OCI-LY1 (cell line): ENCODE data around the gene CD6.

Experiments used
- H2AFZ ChIP-seq: fragments of 200-600 bp; sonication (generic), shearing (Covaris generic); 2 replicates; pipeline ENCODE4 v1.6.0; 2014; ENCODE audit warnings: antibody characterized with exemption, mild to moderate bottlenecking, low read length
- H3F3A ChIP-seq: fragments of 200-600 bp; sonication (generic), shearing (Covaris generic); 2 replicates; pipeline ENCODE4 v1.6.0; 2014; ENCODE audit warnings: mild to moderate bottlenecking, antibody characterized with exemption, low read length, moderate library complexity; ENCODE audit not compliant: insufficient read depth
- H3K27ac ChIP-seq: fragments of 200-600 bp; sonication (generic); 2 replicates; pipeline ENCODE4 v1.5.1; 2014; ENCODE audit warnings: low read length, mixed run types, mild to moderate bottlenecking, low read depth; ENCODE audit not compliant: poor library complexity, severe bottlenecking
- H3K27me3 ChIP-seq: fragments of 200-600 bp; sonication (generic); 2 replicates; pipeline ENCODE4 v1.6.0; 2014; ENCODE audit warnings: antibody characterized with exemption, mild to moderate bottlenecking, low read length, moderate library complexity; ENCODE audit not compliant: insufficient read depth
- H3K36me3 ChIP-seq: fragments of 200-600 bp; sonication (generic); 2 replicates; pipeline ENCODE4 v1.6.1; 2014; ENCODE audit warnings: mild to moderate bottlenecking, antibody characterized with exemption, low read length, moderate library complexity, mixed read lengths; ENCODE audit not compliant: insufficient read depth
- H3K4me1 ChIP-seq: fragments of 200-600 bp; sonication (generic); 2 replicates; pipeline ENCODE4 v1.5.1; 2014; ENCODE audit warnings: mild to moderate bottlenecking, low read length, moderate library complexity; ENCODE audit not compliant: insufficient read depth, severe bottlenecking
- H3K4me2 ChIP-seq: fragments of 200-600 bp; sonication (generic), shearing (Covaris generic); 2 replicates; pipeline ENCODE4 v1.6.1; 2014; ENCODE audit warnings: low read length
- H3K4me3 ChIP-seq: fragments of 200-600 bp; sonication (generic); 2 replicates; pipeline ENCODE4 v1.5.1; 2014; ENCODE audit warnings: low read length, low read depth, mild to moderate bottlenecking, mixed read lengths; ENCODE audit not compliant: poor library complexity, severe bottlenecking
- H3K79me2 ChIP-seq: fragments of 200-600 bp; shearing (Covaris generic); 2 replicates; pipeline ENCODE4 v1.6.1; 2016; ENCODE audit warnings: mixed run types, low read length, mixed read lengths; ENCODE audit not compliant: insufficient read depth
- H3K9ac ChIP-seq: fragments of 200-600 bp; sonication (generic), shearing (Covaris generic); 2 replicates; pipeline ENCODE4 v1.6.1; 2014; ENCODE audit warnings: mild to moderate bottlenecking, low read length, mixed read lengths
- H3K9me2 ChIP-seq: fragments of 200-600 bp; sonication (generic), shearing (Covaris generic); 2 replicates; pipeline ENCODE4 v1.6.1; 2014; ENCODE audit warnings: low read depth, mild to moderate bottlenecking, low read length, mixed read lengths
- H3K9me3 ChIP-seq: fragments of 200-600 bp; shearing (Covaris generic); 2 replicates; pipeline ENCODE4 v1.6.1; 2014; ENCODE audit warnings: low read length, mixed read lengths
- H4K20me1 ChIP-seq: fragments of 200-600 bp; sonication (generic), shearing (Covaris generic); 2 replicates; pipeline ENCODE4 v1.6.0; 2016; ENCODE audit warnings: mild to moderate bottlenecking, low read length; ENCODE audit not compliant: insufficient read depth
- CTCF ChIP-seq: fragments of 200-600 bp; sonication (generic), shearing (Covaris generic); IDR thresholded peaks from 2 replicates; pipeline ENCODE4 v1.5.1; 2017; ENCODE audit warnings: mild to moderate bottlenecking, antibody characterized with exemption, low read length, moderate library complexity, mixed read lengths
- EZH2 ChIP-seq: fragments of 200-600 bp; sonication (generic), shearing (Covaris generic); IDR thresholded peaks from 2 replicates; pipeline ENCODE4 v1.8.0; 2017; ENCODE audit warnings: borderline replicate concordance, mixed run types, mild to moderate bottlenecking, antibody characterized with exemption, low read length, moderate library complexity, mixed read lengths

CD6 gene

DNA sequence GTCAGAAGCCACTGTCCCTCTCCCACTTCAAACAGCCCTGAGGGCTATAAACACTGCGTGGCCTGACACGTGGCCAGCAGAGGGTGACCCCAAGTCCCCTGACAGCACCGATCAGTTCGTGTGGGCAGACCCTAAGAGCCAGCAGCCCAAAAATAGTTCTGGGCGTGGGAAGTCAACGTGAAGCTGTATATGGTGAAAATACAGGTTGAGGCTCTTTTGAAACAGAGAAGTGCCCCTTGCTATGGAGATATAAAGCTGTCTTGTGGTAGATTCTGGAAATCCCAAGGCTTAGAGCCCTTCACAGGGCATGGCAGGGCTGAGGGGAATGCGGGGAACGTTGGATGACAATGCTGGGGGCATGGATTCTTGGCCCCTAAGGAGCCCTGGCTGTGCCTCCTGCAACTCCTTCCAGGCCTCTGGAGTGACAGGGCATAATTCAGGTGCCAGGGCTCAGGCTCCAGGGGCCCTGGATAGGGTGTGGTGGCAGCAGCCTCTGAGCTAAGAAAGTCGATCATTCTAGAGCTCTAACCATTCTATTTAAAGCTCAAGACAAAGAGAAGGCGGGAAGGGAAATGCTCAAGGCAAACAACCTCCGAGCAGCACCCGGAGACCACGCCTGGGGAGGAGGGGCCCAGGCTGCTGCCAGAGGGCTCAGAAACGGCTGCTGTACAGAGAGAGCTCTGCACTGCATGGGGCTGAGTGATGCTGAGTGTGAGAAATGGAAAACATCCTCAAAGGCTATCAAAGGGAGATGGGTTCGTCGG, 70.5 kb downstream of the CD6 start:
- H3K4me2 ChIP-seq: peak overlapping the region; percentile 52
- no peak overlapping the region for H2AFZ ChIP-seq
- no peaks in the 10 kb centered on the region for H3K79me2 ChIP-seq
- no peaks in the 10 kb centered on the region for H3K27me3 ChIP-seq
- no peaks in the 10 kb centered on the region for H3K9me2 ChIP-seq
- no peaks in the 10 kb centered on the region for H3F3A ChIP-seq
- H3K27ac ChIP-seq: peak overlapping the region; percentile 86
- peak overlapping the region; percentile 65 for H3K9ac ChIP-seq
- no peaks in the 10 kb centered on the region for H4K20me1 ChIP-seq
- no peaks in the 10 kb centered on the region for H3K9me3 ChIP-seq
- peak overlapping the region; percentile 28 for H3K4me3 ChIP-seq
- H3K4me1 ChIP-seq: peaks cover 25% of the 10 kb centered on the region
- TF ChIP-seq CTCF: no peak
- H3K36me3 ChIP-seq: no peaks in the 10 kb centered on the region

DNA sequence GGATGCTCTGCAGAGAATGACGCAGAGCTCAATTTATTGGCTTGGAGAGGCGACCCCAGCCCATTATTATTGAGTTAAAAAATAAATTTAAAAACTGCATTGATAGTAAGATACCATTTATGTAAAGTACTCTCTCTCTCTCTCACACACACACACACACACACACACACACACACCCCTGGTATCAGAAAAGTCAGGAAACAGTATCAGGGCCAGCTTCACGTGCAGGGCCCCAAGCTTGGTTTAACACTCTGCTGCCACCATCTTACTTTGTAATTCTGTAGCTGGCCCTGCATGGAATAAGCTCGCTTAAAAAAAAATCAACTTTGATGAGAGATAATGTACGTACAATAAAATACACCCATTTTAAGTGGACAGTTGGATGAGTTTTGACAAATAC, 71.1 kb downstream of the CD6 start:
- H3K9ac ChIP-seq: no peak overlapping the region; the same call in 1 of the 2 replicates
- peaks cover 25% of the 10 kb centered on the region for H3K4me1 ChIP-seq
- H3K79me2 ChIP-seq: no peaks in the 10 kb centered on the region
- H3K4me2 ChIP-seq: peak overlapping the region; percentile 52
- no peaks in the 10 kb centered on the region for H3K27me3 ChIP-seq
- no peaks in the 10 kb centered on the region for H3K9me2 ChIP-seq
- peak overlapping the region; percentile 86 for H3K27ac ChIP-seq
- H3K36me3 ChIP-seq: no peaks in the 10 kb centered on the region
- peak overlapping the region; percentile 24 for H3K4me3 ChIP-seq
- TF ChIP-seq EZH2 (no peak), CTCF (no peak)
- no peaks in the 10 kb centered on the region for H3K9me3 ChIP-seq
- H4K20me1 ChIP-seq: no peaks in the 10 kb centered on the region
- H3F3A ChIP-seq: no peaks in the 10 kb centered on the region
- no peak overlapping the region for H2AFZ ChIP-seq

DNA sequence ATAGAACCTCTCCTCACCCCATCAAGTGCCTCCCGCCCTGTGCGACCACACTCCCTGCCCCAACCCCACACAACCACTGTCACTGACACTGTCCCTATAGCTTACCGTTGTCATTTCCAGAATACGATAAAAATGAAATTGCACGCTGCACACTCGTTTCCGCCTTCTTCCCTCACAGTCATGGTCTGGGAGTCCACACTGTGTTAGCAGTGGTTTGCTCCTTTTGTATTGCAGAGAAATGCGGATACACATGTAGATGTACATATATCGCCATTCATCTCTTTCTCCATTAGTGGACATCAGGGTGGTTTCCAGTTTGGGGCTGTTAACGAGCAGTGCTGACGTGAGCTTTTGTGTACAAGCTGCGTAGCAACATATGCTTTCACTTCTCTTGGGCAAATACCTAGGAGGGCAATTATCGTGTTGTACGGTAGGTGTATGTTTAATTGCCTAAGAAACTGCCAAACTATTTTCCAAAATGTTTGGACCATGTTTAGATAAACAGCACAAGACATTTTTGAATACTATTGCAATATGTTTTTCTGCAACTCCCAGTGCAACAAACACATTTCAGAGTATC, 71.6 kb downstream of the CD6 start:
- peaks cover 25% of the 10 kb centered on the region for H3K4me1 ChIP-seq
- H3K4me3 ChIP-seq: peak overlapping the region; percentile 24
- no peak overlapping the region for H2AFZ ChIP-seq
- H3K9me2 ChIP-seq: no peaks in the 10 kb centered on the region
- H3K9ac ChIP-seq: no peak overlapping the region; the same call in 1 of the 2 replicates
- H4K20me1 ChIP-seq: no peaks in the 10 kb centered on the region
- H3K79me2 ChIP-seq: no peaks in the 10 kb centered on the region
- H3K27ac ChIP-seq: peak overlapping the region; percentile 86
- TF ChIP-seq EZH2 (no peak), CTCF (no peak)
- no peaks in the 10 kb centered on the region for H3F3A ChIP-seq
- no peaks in the 10 kb centered on the region for H3K27me3 ChIP-seq
- peak overlapping the region; percentile 52 for H3K4me2 ChIP-seq
- no peaks in the 10 kb centered on the region for H3K36me3 ChIP-seq
- H3K9me3 ChIP-seq: no peaks in the 10 kb centered on the region
